Stimulated activated naive B cell treated with anti-CD40 and anti-IgM and Interleukin-4, amounts not matched to agents 10 μg/mL and 1 μg/mL and 100 μg/mL, for 72 hours (primary cell): ENCODE measurements around the gene SLX4IP.

Experiments
- ATAC-seq, 2 donors: fragments of 150-1000 bp; cut with Tn5 transposase; replicated peaks; 2 replicates each; pipeline ENCODE4 v1.10.0; 2021; ENCODE audit warnings: moderate library complexity in 1 of 2
- DNase-seq: peaks from one replicate; pipeline ENCODE4 v3.0.0; 2021
- H3K27ac Mint-ChIP-seq: one replicate; pipeline ENCODE4 v1.8.0; 2022; ENCODE audit warnings: mild to moderate bottlenecking, mixed read lengths
- H3K27me3 Mint-ChIP-seq, 2 donors: one replicate each; pipeline ENCODE4 v1.8.0; 2022; ENCODE audit warnings: mixed read lengths in 2 of 2
- H3K36me3 Mint-ChIP-seq, 2 donors: one replicate each; pipeline ENCODE4 v1.8.0; 2022; ENCODE audit warnings: mixed read lengths in 2 of 2, mild to moderate bottlenecking in 1 of 2
- H3K4me1 Mint-ChIP-seq, 2 donors: one replicate each; pipeline ENCODE4 v1.8.0; 2022; ENCODE audit warnings: mixed read lengths in 2 of 2, mild to moderate bottlenecking in 1 of 2
- H3K4me3 Mint-ChIP-seq, 2 donors: one replicate each; pipeline ENCODE4 v1.8.0; 2022; ENCODE audit warnings: mild to moderate bottlenecking in 2 of 2, mixed read lengths in 2 of 2, moderate library complexity in 1 of 2
- H3K9me3 Mint-ChIP-seq, 2 donors: one replicate each; pipeline ENCODE4 v1.8.0; 2022; ENCODE audit warnings: mixed read lengths in 2 of 2, mild to moderate bottlenecking in 1 of 2

The SLX4IP gene

GRCh38 chr20:10520528-10520927 lies 85.4 kb downstream of the SLX4IP start:
- Mint-ChIP-seq H3K9me3 (no peaks in the 10 kb centered on the region), H3K27me3 (no peaks in the 10 kb centered on the region), H3K27ac (no peak overlapping the region), H3K4me3 (no peak overlapping the region), H3K4me1 (peaks cover 13 to 23% of the 10 kb centered on the region in 2 donors), H3K36me3 (peaks cover 3 to 22% of the 10 kb centered on the region in 2 donors)
- no peak for DNase-seq
- ATAC-seq, result no peak

- DNase-seq (no peak), ATAC-seq (no peak)
- Mint-ChIP-seq H3K27ac (no peak overlapping the region), H3K4me1 (peaks cover 12 to 16% of the 10 kb centered on the region in 2 donors), H3K9me3 (no peaks in the 10 kb centered on the region), H3K36me3 (peaks cover 8 to 29% of the 10 kb centered on the region in 2 donors), H3K4me3 (no peak overlapping the region), H3K27me3 (no peaks in the 10 kb centered on the region)
These were observed 86.1 kb downstream of the SLX4IP start for GRCh38 chr20:10521068-10521831.

- ATAC-seq, result no peak
- no peaks in the 10 kb centered on the region for H3K27me3 Mint-ChIP-seq
- H3K27ac Mint-ChIP-seq, result no peak overlapping the region
- H3K4me1 Mint-ChIP-seq, result peaks cover 12 to 16% of the 10 kb centered on the region in 2 donors
- H3K36me3 Mint-ChIP-seq, result peaks cover 8 to 29% of the 10 kb centered on the region in 2 donors
- no peak for DNase-seq
- H3K4me3 Mint-ChIP-seq, result no peak overlapping the region
- no peaks in the 10 kb centered on the region for H3K9me3 Mint-ChIP-seq
These were observed 86.7 kb downstream of the SLX4IP start for GRCh38 chr20:10521836-10522235.

GRCh38 chr20:10522328-10522727 lies 87.2 kb downstream of the SLX4IP start:
- ATAC-seq (no peak), DNase-seq (no peak)
- Mint-ChIP-seq H3K36me3 (peaks cover 8 to 29% of the 10 kb centered on the region in 2 donors), H3K9me3 (no peaks in the 10 kb centered on the region), H3K4me3 (no peak overlapping the region), H3K4me1 (peaks cover 12 to 16% of the 10 kb centered on the region in 2 donors), H3K27me3 (no peaks in the 10 kb centered on the region), H3K27ac (no peak overlapping the region)

- Mint-ChIP-seq H3K4me3 (no peak overlapping the region), H3K9me3 (no peaks in the 10 kb centered on the region), H3K27me3 (no peaks in the 10 kb centered on the region), H3K36me3 (peaks cover 8 to 27% of the 10 kb centered on the region in 2 donors), H3K4me1 (peaks cover 12 to 16% of the 10 kb centered on the region in 2 donors), H3K27ac (no peak overlapping the region)
- ATAC-seq (no peak), DNase-seq (no peak)
These were observed 88.3 kb downstream of the SLX4IP start for GRCh38 chr20:10523443-10523842.

GRCh38 chr20:10524034-10524476 lies 89.0 kb downstream of the SLX4IP start:
- Mint-ChIP-seq H3K4me3 (no peak overlapping the region), H3K36me3 (peaks cover 8 to 25% of the 10 kb centered on the region in 2 donors), H3K27ac (no peak overlapping the region), H3K9me3 (no peaks in the 10 kb centered on the region), H3K27me3 (no peaks in the 10 kb centered on the region), H3K4me1 (peaks cover 10 to 16% of the 10 kb centered on the region in 2 donors)
- DNase-seq (no peak), ATAC-seq (no peak)

GRCh38 chr20:10524643-10525042 lies 89.5 kb downstream of the SLX4IP start:
- ATAC-seq (no peak), DNase-seq (no peak)
- H3K9me3 Mint-ChIP-seq, result no peaks in the 10 kb centered on the region
- H3K4me1 Mint-ChIP-seq, result peaks cover 9 to 15% of the 10 kb centered on the region in 2 donors
- H3K27ac Mint-ChIP-seq, result no peak overlapping the region
- no peaks in the 10 kb centered on the region for H3K27me3 Mint-ChIP-seq
- peaks cover 8 to 22% of the 10 kb centered on the region in 2 donors for H3K36me3 Mint-ChIP-seq
- H3K4me3 Mint-ChIP-seq, result no peak overlapping the region

- DNase-seq (no peak), ATAC-seq (no peak)
- Mint-ChIP-seq H3K4me1 (peaks cover 0 to 5% of the 10 kb centered on the region in 2 donors), H3K9me3 (no peaks in the 10 kb centered on the region), H3K36me3 (peaks cover 11 to 21% of the 10 kb centered on the region in 2 donors), H3K27ac (no peak overlapping the region), H3K4me3 (no peak overlapping the region), H3K27me3 (no peaks in the 10 kb centered on the region)
These were observed 92.7 kb downstream of the SLX4IP start for GRCh38 chr20:10527781-10528180.

- ATAC-seq, result no peak
These were observed 95.8 kb downstream of the SLX4IP start for GRCh38 chr20:10530883-10531282.

GRCh38 chr20:10531848-10532247 lies 96.7 kb downstream of the SLX4IP start:
- Mint-ChIP-seq H3K4me1 (peaks cover 0 to 3% of the 10 kb centered on the region in 2 donors), H3K36me3 (peaks cover 5 to 27% of the 10 kb centered on the region in 2 donors), H3K9me3 (no peaks in the 10 kb centered on the region), H3K27ac (no peak overlapping the region), H3K27me3 (no peaks in the 10 kb centered on the region), H3K4me3 (no peak overlapping the region)
- ATAC-seq, result no peak
- no peak for DNase-seq

More at GRCh38 chr20:10530883-10531282, 95.8 kb downstream of the SLX4IP start:
- no peak for DNase-seq
- Mint-ChIP-seq H3K4me1 (peaks cover 0 to 3% of the 10 kb centered on the region in 2 donors), H3K9me3 (no peaks in the 10 kb centered on the region), H3K4me3 (no peak overlapping the region), H3K27me3 (no peaks in the 10 kb centered on the region), H3K27ac (no peak overlapping the region), H3K36me3 (peaks cover 7 to 30% of the 10 kb centered on the region in 2 donors)

GRCh38 chr20:10532361-10532760 lies 97.3 kb downstream of the SLX4IP start:
- no peak overlapping the region for H3K27ac Mint-ChIP-seq
- ATAC-seq (no peak), DNase-seq (no peak)
- H3K36me3 Mint-ChIP-seq, result peaks cover 5 to 27% of the 10 kb centered on the region in 2 donors
- no peaks in the 10 kb centered on the region for H3K27me3 Mint-ChIP-seq
- H3K4me3 Mint-ChIP-seq, result no peak overlapping the region
- H3K4me1 Mint-ChIP-seq, result peaks cover 0 to 3% of the 10 kb centered on the region in 2 donors
- H3K9me3 Mint-ChIP-seq, result no peaks in the 10 kb centered on the region

GRCh38 chr20:10536531-10536930 lies 101.4 kb downstream of the SLX4IP start:
- H3K9me3 Mint-ChIP-seq, result no peaks in the 10 kb centered on the region
- no peak overlapping the region for H3K4me3 Mint-ChIP-seq
- no peak overlapping the region for H3K27ac Mint-ChIP-seq
- ATAC-seq (no peak), DNase-seq (no peak)
- H3K27me3 Mint-ChIP-seq, result no peaks in the 10 kb centered on the region
- peaks cover 2 to 21% of the 10 kb centered on the region in 2 donors for H3K36me3 Mint-ChIP-seq
- H3K4me1 Mint-ChIP-seq, result peaks cover 8 to 17% of the 10 kb centered on the region in 2 donors

GRCh38 chr20:10537850-10538480 lies 102.9 kb downstream of the SLX4IP start:
- DNase-seq (no peak), ATAC-seq (no peak)
- peaks cover 2 to 18% of the 10 kb centered on the region in 2 donors for H3K36me3 Mint-ChIP-seq
- H3K4me1 Mint-ChIP-seq, result peaks cover 12 to 25% of the 10 kb centered on the region in 2 donors
- no peak overlapping the region for H3K4me3 Mint-ChIP-seq
- no peaks in the 10 kb centered on the region for H3K27me3 Mint-ChIP-seq
- H3K27ac Mint-ChIP-seq, result no peak overlapping the region
- H3K9me3 Mint-ChIP-seq, result no peaks in the 10 kb centered on the region

- ATAC-seq (no peak), DNase-seq (no peak)
- Mint-ChIP-seq H3K4me1 (peaks cover 17 to 33% of the 10 kb centered on the region in 2 donors), H3K27ac (no peak overlapping the region), H3K36me3 (peaks cover 5 to 18% of the 10 kb centered on the region in 2 donors), H3K9me3 (no peaks in the 10 kb centered on the region), H3K4me3 (no peak overlapping the region), H3K27me3 (no peaks in the 10 kb centered on the region)
These were observed 103.7 kb downstream of the SLX4IP start for GRCh38 chr20:10538768-10539167.
